Stomach smooth muscle (tissue), 2 donors: ENCODE measurements around the gene CELF1.

Experiments used
- H3K27ac ChIP-seq: one replicate; pipeline ENCODE4 v1.7.0; 2013; ENCODE audit warnings: mild to moderate bottlenecking, low read length, inconsistent platforms
- H3K27me3 ChIP-seq, 2 donors: one replicate each; pipeline ENCODE4 v1.7.0; 2013; ENCODE audit warnings: low read length in 2 of 2; ENCODE audit not compliant: insufficient read depth in 2 of 2, control insufficient read depth in 1 of 2
- H3K36me3 ChIP-seq, 2 donors: one replicate each; pipeline ENCODE4 v1.7.0; 2013; ENCODE audit warnings: low read length in 2 of 2; ENCODE audit not compliant: control insufficient read depth in 2 of 2, insufficient read depth in 2 of 2
- H3K4me1 ChIP-seq: one replicate; pipeline ENCODE4 v1.7.0; 2013; ENCODE audit warnings: low read length; ENCODE audit not compliant: control insufficient read depth, insufficient read depth
- H3K4me3 ChIP-seq, 2 donors: one replicate each; pipeline ENCODE4 v1.7.0; 2013; ENCODE audit warnings: low read length in 2 of 2
- H3K9ac ChIP-seq, 2 donors: one replicate each; pipeline ENCODE4 v1.7.0; 2013; ENCODE audit warnings: low read length in 2 of 2, mild to moderate bottlenecking in 1 of 2
- H3K9me3 ChIP-seq, 2 donors: one replicate each; pipeline ENCODE4 v1.7.0; 2013; ENCODE audit warnings: low read length in 2 of 2; ENCODE audit not compliant: control insufficient read depth in 2 of 2
- donor health status: healthy.
- donor health status: Pancreatic carcinoma.

CELF1 gene

GRCh38 chr11:47499614-47500013, 53.3 kb downstream of the CELF1 start:
- Histone ChIP-seq H3K4me1 (peaks cover 20% of the 10 kb centered on the region), H3K9me3 (no peaks in the 10 kb centered on the region), H3K27me3 (no peaks in the 10 kb centered on the region), H3K4me3 (no peak overlapping the region), H3K36me3 (peaks cover 5 to 9% of the 10 kb centered on the region in 2 donors), H3K9ac (no peak overlapping the region), H3K27ac (no peak overlapping the region)

- peaks cover 16% of the 10 kb centered on the region for H3K4me1 ChIP-seq
- no peaks in the 10 kb centered on the region for H3K9me3 ChIP-seq
- H3K27me3 ChIP-seq: no peaks in the 10 kb centered on the region
- H3K27ac ChIP-seq: no peak overlapping the region
- H3K9ac ChIP-seq: no peak overlapping the region
- H3K36me3 ChIP-seq: peaks cover 5 to 9% of the 10 kb centered on the region in 2 donors
- no peak overlapping the region for H3K4me3 ChIP-seq
Measured at GRCh38 chr11:47499161-47499560, 53.8 kb downstream of the CELF1 start.

GRCh38 chr11:47498584-47499152, 54.3 kb downstream of the CELF1 start:
- H3K27ac ChIP-seq: no peak overlapping the region
- no peaks in the 10 kb centered on the region for H3K27me3 ChIP-seq
- H3K4me1 ChIP-seq: peaks cover 15% of the 10 kb centered on the region
- no peak overlapping the region for H3K9ac ChIP-seq
- no peak overlapping the region for H3K4me3 ChIP-seq
- H3K9me3 ChIP-seq: no peaks in the 10 kb centered on the region
- peaks cover 7 to 12% of the 10 kb centered on the region in 2 donors for H3K36me3 ChIP-seq

GRCh38 chr11:47498149-47498548, 54.8 kb downstream of the CELF1 start:
- Histone ChIP-seq H3K27ac (no peak overlapping the region), H3K9ac (no peak overlapping the region), H3K27me3 (no peaks in the 10 kb centered on the region), H3K36me3 (peaks cover 7 to 13% of the 10 kb centered on the region in 2 donors), H3K4me1 (peaks cover 15% of the 10 kb centered on the region), H3K9me3 (no peaks in the 10 kb centered on the region), H3K4me3 (no peak overlapping the region)

- H3K4me3 ChIP-seq: no peak overlapping the region
- H3K9ac ChIP-seq: no peak overlapping the region
- H3K27me3 ChIP-seq: no peaks in the 10 kb centered on the region
- no peaks in the 10 kb centered on the region for H3K9me3 ChIP-seq
- H3K4me1 ChIP-seq: peaks cover 15% of the 10 kb centered on the region
- H3K27ac ChIP-seq: no peak overlapping the region
- H3K36me3 ChIP-seq: peaks cover 9 to 13% of the 10 kb centered on the region in 2 donors
Measured at GRCh38 chr11:47496808-47497207, 56.1 kb downstream of the CELF1 start.

- Histone ChIP-seq H3K27me3 (no peaks in the 10 kb centered on the region), H3K36me3 (peaks cover 7 to 13% of the 10 kb centered on the region in 2 donors), H3K9me3 (no peaks in the 10 kb centered on the region), H3K27ac (no peak overlapping the region), H3K4me3 (no peak overlapping the region), H3K9ac (no peak overlapping the region), H3K4me1 (peaks cover 11% of the 10 kb centered on the region)
Measured at GRCh38 chr11:47495856-47496217, 57.1 kb downstream of the CELF1 start.

- no peaks in the 10 kb centered on the region for H3K9me3 ChIP-seq
- no peak overlapping the region for H3K27ac ChIP-seq
- peaks cover 11% of the 10 kb centered on the region for H3K4me1 ChIP-seq
- H3K36me3 ChIP-seq: peaks cover 7 to 13% of the 10 kb centered on the region in 2 donors
- no peak overlapping the region for H3K9ac ChIP-seq
- no peaks in the 10 kb centered on the region for H3K27me3 ChIP-seq
- no peak overlapping the region for H3K4me3 ChIP-seq
Measured at GRCh38 chr11:47495011-47495855, 57.7 kb downstream of the CELF1 start.

- H3K4me1 ChIP-seq: no peaks in the 10 kb centered on the region
- no peak overlapping the region for H3K27ac ChIP-seq
- no peaks in the 10 kb centered on the region for H3K9me3 ChIP-seq
- no peak overlapping the region for H3K9ac ChIP-seq
- H3K4me3 ChIP-seq: no peak overlapping the region
- H3K27me3 ChIP-seq: no peaks in the 10 kb centered on the region
- H3K36me3 ChIP-seq: peaks cover 19 to 25% of the 10 kb centered on the region in 2 donors
Measured at GRCh38 chr11:47489395-47489755, 63.6 kb downstream of the CELF1 start.

- H3K9me3 ChIP-seq: no peaks in the 10 kb centered on the region
- no peaks in the 10 kb centered on the region for H3K4me1 ChIP-seq
- no peak overlapping the region for H3K27ac ChIP-seq
- H3K4me3 ChIP-seq: no peak overlapping the region
- peaks cover 22 to 29% of the 10 kb centered on the region in 2 donors for H3K36me3 ChIP-seq
- no peak overlapping the region for H3K9ac ChIP-seq
- H3K27me3 ChIP-seq: no peaks in the 10 kb centered on the region
Measured at GRCh38 chr11:47488674-47489394, 64.1 kb downstream of the CELF1 start.

- Histone ChIP-seq H3K27ac (no peak overlapping the region), H3K36me3 (peaks cover 29 to 31% of the 10 kb centered on the region in 2 donors), H3K4me1 (no peaks in the 10 kb centered on the region), H3K27me3 (no peaks in the 10 kb centered on the region), H3K9ac (no peak overlapping the region), H3K9me3 (no peaks in the 10 kb centered on the region), H3K4me3 (no peak overlapping the region)
Measured at GRCh38 chr11:47488111-47488510, 64.8 kb downstream of the CELF1 start.
